Subcutaneous abdominal adipose tissue (tissue), 5 donors: ENCODE results near the gene AFAP1L2.

Experiments
- H3K27ac ChIP-seq: one replicate; pipeline ENCODE4 v1.7.0; 2013; ENCODE audit warnings: low read depth, mild to moderate bottlenecking, inconsistent platforms, low read length, moderate library complexity
- H3K27me3 ChIP-seq, 5 donors: one replicate each; pipeline ENCODE4 v1.7.0; 2013; ENCODE audit warnings: low read length in 5 of 5, inconsistent platforms in 1 of 5; ENCODE audit not compliant: control insufficient read depth in 5 of 5, insufficient read depth in 4 of 5
- H3K36me3 ChIP-seq, 5 donors: one replicate each; pipeline ENCODE4 v1.7.0; 2013; ENCODE audit warnings: low read length in 5 of 5; ENCODE audit not compliant: control insufficient read depth in 5 of 5, insufficient read depth in 5 of 5
- H3K4me1 ChIP-seq, 5 donors: one replicate each; pipeline ENCODE4 v1.7.0; 2013; ENCODE audit warnings: low read length in 5 of 5, mild to moderate bottlenecking in 3 of 5, moderate library complexity in 1 of 5; ENCODE audit not compliant: control insufficient read depth in 5 of 5, insufficient read depth in 5 of 5
- H3K4me3 ChIP-seq, 5 donors: one replicate each; pipeline ENCODE4 v1.7.0; 2013; ENCODE audit warnings: low read length in 5 of 5, low read depth in 1 of 5
- H3K9ac ChIP-seq, 5 donors: one replicate each; pipeline ENCODE4 v1.7.0; 2013; ENCODE audit warnings: low read length in 5 of 5, mild to moderate bottlenecking in 4 of 5, moderate library complexity in 3 of 5
- H3K9me3 ChIP-seq, 5 donors: one replicate each; pipeline ENCODE4 v1.7.0; 2013; ENCODE audit warnings: low read length in 5 of 5; ENCODE audit not compliant: control insufficient read depth in 5 of 5
- donor health status: healthy.
- donor health status: healthy.
- donor health status: healthy.
- donor health status: healthy.
- donor health status: healthy.

Gene AFAP1L2

GRCh38 chr10:114368057-114368391 is 36.3 kb downstream of the AFAP1L2 start:
- Histone ChIP-seq H3K9ac (no peak overlapping the region), H3K4me3 (no peak overlapping the region), H3K27me3 (no peaks in the 10 kb centered on the region), H3K27ac (no peak overlapping the region), H3K9me3 (peaks cover 0 to 6% (median 0%) of the 10 kb centered on the region in 5 donors), H3K4me1 (peaks cover 0 to 3% (median 0%) of the 10 kb centered on the region in 5 donors), H3K36me3 (no peaks in the 10 kb centered on the region)

GRCh38 chr10:114367351-114368056 is 36.8 kb downstream of the AFAP1L2 start:
- H3K4me1 ChIP-seq: peaks cover 0 to 3% (median 0%) of the 10 kb centered on the region in 5 donors
- no peak overlapping the region for H3K27ac ChIP-seq
- H3K4me3 ChIP-seq: no peak overlapping the region
- H3K27me3 ChIP-seq: no peaks in the 10 kb centered on the region
- H3K9me3 ChIP-seq: peaks cover 0 to 6% (median 0%) of the 10 kb centered on the region in 5 donors
- no peaks in the 10 kb centered on the region for H3K36me3 ChIP-seq
- H3K9ac ChIP-seq: no peak overlapping the region

GRCh38 chr10:114364726-114365125 is 39.6 kb downstream of the AFAP1L2 start:
- Histone ChIP-seq H3K36me3 (no peaks in the 10 kb centered on the region), H3K4me1 (peaks cover 0 to 1% (median 0%) of the 10 kb centered on the region in 5 donors), H3K27me3 (no peaks in the 10 kb centered on the region), H3K9ac (no peak overlapping the region), H3K4me3 (no peak overlapping the region), H3K27ac (no peak overlapping the region), H3K9me3 (peaks cover 0 to 6% (median 0%) of the 10 kb centered on the region in 5 donors)

GRCh38 chr10:114363745-114364454 is 40.4 kb downstream of the AFAP1L2 start:
- H3K4me3 ChIP-seq: no peak overlapping the region
- no peaks in the 10 kb centered on the region for H3K4me1 ChIP-seq
- H3K9ac ChIP-seq: no peak overlapping the region
- peaks cover 0 to 6% (median 0%) of the 10 kb centered on the region in 5 donors for H3K9me3 ChIP-seq
- no peak overlapping the region for H3K27ac ChIP-seq
- no peaks in the 10 kb centered on the region for H3K27me3 ChIP-seq
- no peaks in the 10 kb centered on the region for H3K36me3 ChIP-seq

- H3K36me3 ChIP-seq: no peaks in the 10 kb centered on the region
- no peak overlapping the region for H3K9ac ChIP-seq
- no peaks in the 10 kb centered on the region for H3K27me3 ChIP-seq
- no peaks in the 10 kb centered on the region for H3K4me1 ChIP-seq
- H3K27ac ChIP-seq: no peak overlapping the region
- H3K9me3 ChIP-seq: peaks cover 0 to 6% (median 0%) of the 10 kb centered on the region in 5 donors
- H3K4me3 ChIP-seq: no peak overlapping the region
Measured at GRCh38 chr10:114362826-114363355, 41.4 kb downstream of the AFAP1L2 start.

GRCh38 chr10:114359953-114360345 is 44.4 kb downstream of the AFAP1L2 start:
- H3K27me3 ChIP-seq: no peaks in the 10 kb centered on the region
- H3K4me3 ChIP-seq: no peak overlapping the region
- no peaks in the 10 kb centered on the region for H3K36me3 ChIP-seq
- no peaks in the 10 kb centered on the region for H3K4me1 ChIP-seq
- H3K9me3 ChIP-seq: peaks cover 0 to 6% (median 0%) of the 10 kb centered on the region in 5 donors
- no peak overlapping the region for H3K9ac ChIP-seq
- H3K27ac ChIP-seq: no peak overlapping the region

- Histone ChIP-seq H3K4me1 (no peaks in the 10 kb centered on the region), H3K4me3 (no peak overlapping the region), H3K27ac (no peak overlapping the region), H3K9ac (no peak overlapping the region), H3K9me3 (peaks cover 0 to 3% (median 0%) of the 10 kb centered on the region in 5 donors), H3K36me3 (no peaks in the 10 kb centered on the region), H3K27me3 (no peaks in the 10 kb centered on the region)
Measured at GRCh38 chr10:114359041-114359952, 45.0 kb downstream of the AFAP1L2 start.

- no peak overlapping the region for H3K9ac ChIP-seq
- no peaks in the 10 kb centered on the region for H3K9me3 ChIP-seq
Measured at GRCh38 chr10:114357515-114357996, 46.7 kb downstream of the AFAP1L2 start.

GRCh38 chr10:114356751-114357514 is 47.4 kb downstream of the AFAP1L2 start:
- no peak overlapping the region for H3K9ac ChIP-seq
- H3K4me3 ChIP-seq: no peak overlapping the region
- no peak overlapping the region for H3K27ac ChIP-seq
- H3K9me3 ChIP-seq: no peaks in the 10 kb centered on the region
- H3K27me3 ChIP-seq: no peaks in the 10 kb centered on the region
- H3K36me3 ChIP-seq: no peaks in the 10 kb centered on the region
- no peaks in the 10 kb centered on the region for H3K4me1 ChIP-seq

More at GRCh38 chr10:114357515-114357996, 46.7 kb downstream of the AFAP1L2 start:
- Histone ChIP-seq H3K36me3 (no peaks in the 10 kb centered on the region), H3K4me3 (no peak overlapping the region), H3K4me1 (no peaks in the 10 kb centered on the region), H3K27me3 (no peaks in the 10 kb centered on the region), H3K27ac (no peak overlapping the region)
